Inflammatory macrophage treated with lipopolysaccharide for 1 hour (primary cell): Measurements from ENCODE around the gene ASH1L.
A peak's percentile ranks its signal among the peaks of the same experiment; 100 is the strongest.
"Not testable (repeated sequence)": the region's sequence is repeated elsewhere in the genome, so short reads cannot be mapped to it uniquely, and the experiment has no call there.

ENCODE experiments used
- DNase-seq, 2 donors: peaks; one replicate each; pipeline ENCODE4 v3.0.0-alpha.2; 2020 to 2022

ASH1L gene

GRCh38 chr1:155488419-155488818, 74.2 kb downstream of the ASH1L start:
- DNase-seq: not testable (repeated sequence)

GRCh38 chr1:155487541-155487940, 75.1 kb downstream of the ASH1L start:
- no peak for DNase-seq

- not testable (repeated sequence) for DNase-seq
These were observed 75.7 kb downstream of the ASH1L start for GRCh38 chr1:155486952-155487351.

- peak; percentile 79 to 85 for DNase-seq
These were observed 76.7 kb downstream of the ASH1L start for GRCh38 chr1:155485945-155486344.

GRCh38 chr1:155485222-155485621, 77.4 kb downstream of the ASH1L start:
- DNase-seq: no peak

- no peak for DNase-seq
These were observed 80.8 kb downstream of the ASH1L start for GRCh38 chr1:155481741-155482241.

GRCh38 chr1:155479205-155479604, 83.4 kb downstream of the ASH1L start:
- DNase-seq: peak; percentile 80 to 86

GRCh38 chr1:155478270-155478852, 84.2 kb downstream of the ASH1L start:
- DNase-seq: no peak

- DNase-seq: no peak
These were observed 88.5 kb downstream of the ASH1L start for GRCh38 chr1:155474146-155474545.

GRCh38 chr1:155473151-155473821, 89.3 kb downstream of the ASH1L start:
- DNase-seq: no peak

GRCh38 chr1:155472491-155473083, 90.0 kb downstream of the ASH1L start:
- no peak for DNase-seq

GRCh38 chr1:155471891-155472290, 90.7 kb downstream of the ASH1L start:
- no peak for DNase-seq

GRCh38 chr1:155471026-155471425, 91.6 kb downstream of the ASH1L start:
- DNase-seq: no peak

GRCh38 chr1:155466996-155467395, 95.6 kb downstream of the ASH1L start:
- peak; percentile 18 to 56 for DNase-seq

- DNase-seq: no peak
These were observed 96.0 kb downstream of the ASH1L start for GRCh38 chr1:155466617-155466972.

- peak; percentile 29 to 85 for DNase-seq
These were observed 98.5 kb downstream of the ASH1L start for GRCh38 chr1:155463865-155464650.

- DNase-seq: no peak
These were observed 104.5 kb downstream of the ASH1L start for GRCh38 chr1:155458111-155458510.

- DNase-seq: no peak
These were observed 105.3 kb downstream of the ASH1L start for GRCh38 chr1:155457266-155457665.

GRCh38 chr1:155455588-155456195, 106.9 kb downstream of the ASH1L start:
- peak in 1 of 2 donors; percentile 4 for DNase-seq

GRCh38 chr1:155454096-155454495, 108.5 kb downstream of the ASH1L start:
- DNase-seq: no peak

- DNase-seq: no peak
These were observed 109.5 kb downstream of the ASH1L start for GRCh38 chr1:155453141-155453540.

GRCh38 chr1:155451199-155451598, 111.4 kb downstream of the ASH1L start:
- no peak for DNase-seq

GRCh38 chr1:155442431-155442830, 120.2 kb downstream of the ASH1L start:
- DNase-seq: not testable (repeated sequence)
